HG03280 (cell line): Measurements from ENCODE around the gene TAF4.

Experiments used
- ATAC-seq: cut with Tn5 transposase; IDR thresholded peaks from one replicate; pipeline ENCODE4 v1.9.1; 2021; ENCODE audit warnings: mild to moderate bottlenecking, moderate library complexity; ENCODE audit not compliant: unreplicated experiment

Gene TAF4

GRCh38 chr20:62045529-62046285, 20.0 kb downstream of the TAF4 start:
- ATAC-seq: no peak

DNA sequence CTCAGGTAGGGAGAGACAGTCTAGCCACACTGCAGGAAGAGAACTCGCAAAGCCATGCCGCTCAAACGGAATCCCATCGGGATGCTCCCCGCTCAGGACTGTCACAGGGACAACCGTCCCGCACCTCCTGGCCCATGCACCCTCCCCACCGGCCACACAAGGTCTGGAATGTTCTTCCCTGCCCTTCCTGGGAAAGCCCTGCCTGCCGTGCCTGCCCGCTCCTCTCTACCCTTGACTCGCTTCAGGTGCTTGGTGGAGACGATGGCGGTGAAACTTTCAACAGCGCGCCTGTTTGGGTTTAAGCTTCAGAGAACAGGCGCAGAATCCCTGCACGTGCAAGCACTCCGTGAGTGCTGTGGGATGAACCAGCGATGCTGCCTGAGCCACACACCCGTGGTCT, 20.6 kb downstream of the TAF4 start:
- no peak for ATAC-seq

DNA sequence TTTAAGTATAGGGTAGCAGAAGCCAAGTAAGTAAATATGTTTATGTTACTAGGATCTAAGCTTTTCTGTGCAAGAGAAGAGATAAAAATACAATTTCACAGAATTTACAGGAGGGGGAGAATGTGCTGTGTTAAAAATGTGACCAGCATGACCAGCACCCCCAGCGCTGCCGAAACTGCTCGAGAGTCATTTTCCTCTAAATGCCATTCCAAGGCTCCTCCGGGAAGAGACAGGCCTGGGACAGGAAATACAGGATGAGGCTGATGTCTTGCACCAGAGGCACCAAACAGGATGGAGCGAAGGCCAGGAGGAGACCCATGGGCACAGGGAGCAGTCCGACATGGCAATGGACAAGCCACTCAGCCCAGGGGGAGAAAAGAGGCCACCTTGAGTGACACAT, 21.1 kb downstream of the TAF4 start:
- ATAC-seq: no peak

GRCh38 chr20:62043131-62043914, 22.4 kb downstream of the TAF4 start:
- ATAC-seq: no peak

DNA sequence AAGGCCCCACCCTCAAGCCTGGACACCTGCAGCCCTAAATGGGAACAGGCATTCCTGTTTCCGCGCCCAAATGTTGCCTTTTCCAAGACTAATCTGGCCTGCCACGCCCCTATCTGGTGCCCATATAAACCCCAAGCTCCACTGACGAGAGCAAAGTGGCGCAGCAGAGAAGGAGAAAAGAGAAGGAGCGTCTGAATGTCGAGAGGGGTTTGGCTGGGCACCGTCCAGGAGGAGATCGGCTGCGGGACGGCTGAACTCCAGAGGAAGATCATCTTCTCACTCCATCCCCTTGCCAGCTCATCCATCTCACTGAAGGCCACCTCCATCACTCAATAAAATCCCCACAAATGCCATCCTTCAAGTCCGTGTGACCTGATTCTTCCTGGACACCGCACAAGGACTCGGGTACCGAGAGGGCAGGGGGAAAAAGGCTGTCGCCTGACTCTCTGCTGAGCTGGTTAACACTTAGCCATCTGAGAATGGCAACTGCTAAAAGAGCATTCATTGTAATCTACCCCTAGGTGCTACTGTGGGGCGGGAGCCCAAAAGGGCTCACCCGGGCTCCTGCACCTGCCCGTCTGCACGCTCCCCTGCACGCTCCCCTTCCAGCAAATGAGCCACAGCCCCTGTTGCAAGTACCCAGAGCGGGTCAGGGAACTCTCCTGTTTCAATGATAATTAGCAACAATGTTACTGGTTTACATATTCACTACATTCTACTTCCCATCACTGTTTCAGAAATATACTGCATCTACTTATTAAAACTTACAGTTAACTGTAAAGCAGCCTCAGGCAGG, 23.5 kb downstream of the TAF4 start:
- no peak for ATAC-seq

GRCh38 chr20:62040933-62041332, 24.7 kb downstream of the TAF4 start:
- ATAC-seq: no peak

DNA sequence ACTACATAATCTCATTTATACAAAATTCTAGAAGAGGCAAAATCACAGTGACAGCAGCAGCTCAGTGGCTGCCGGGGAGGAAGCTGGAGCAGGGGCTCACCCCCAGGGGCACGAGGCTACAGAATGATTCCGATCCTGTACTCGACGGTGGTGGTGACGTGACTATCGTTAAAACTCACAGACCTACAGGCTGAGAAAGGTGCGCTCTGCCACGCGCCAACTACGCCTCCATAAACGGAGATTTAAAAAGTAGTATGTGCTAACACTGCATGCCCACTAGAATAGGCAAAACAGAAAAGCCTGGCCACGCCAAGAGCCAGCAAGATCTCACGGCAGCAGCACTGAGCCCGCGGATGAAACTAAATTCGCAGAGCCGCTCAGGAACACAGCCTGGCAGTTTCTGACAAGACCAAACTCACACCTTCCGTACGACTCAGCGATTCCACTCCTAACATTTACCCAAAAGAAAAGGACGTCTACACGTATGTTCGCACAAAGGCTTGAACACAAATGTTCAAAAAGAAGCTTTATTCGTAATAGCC, 25.2 kb downstream of the TAF4 start:
- no peak for ATAC-seq

GRCh38 chr20:62039738-62040137, 25.9 kb downstream of the TAF4 start:
- no peak for ATAC-seq

- no peak for ATAC-seq
Observed at GRCh38 chr20:62032609-62033368, 32.9 kb downstream of the TAF4 start.

- no peak for ATAC-seq
Observed at GRCh38 chr20:62031462-62032092, 34.1 kb downstream of the TAF4 start.

GRCh38 chr20:62030834-62031434, 34.7 kb downstream of the TAF4 start:
- ATAC-seq: no peak

GRCh38 chr20:62030357-62030756, 35.3 kb downstream of the TAF4 start:
- ATAC-seq: no peak

DNA sequence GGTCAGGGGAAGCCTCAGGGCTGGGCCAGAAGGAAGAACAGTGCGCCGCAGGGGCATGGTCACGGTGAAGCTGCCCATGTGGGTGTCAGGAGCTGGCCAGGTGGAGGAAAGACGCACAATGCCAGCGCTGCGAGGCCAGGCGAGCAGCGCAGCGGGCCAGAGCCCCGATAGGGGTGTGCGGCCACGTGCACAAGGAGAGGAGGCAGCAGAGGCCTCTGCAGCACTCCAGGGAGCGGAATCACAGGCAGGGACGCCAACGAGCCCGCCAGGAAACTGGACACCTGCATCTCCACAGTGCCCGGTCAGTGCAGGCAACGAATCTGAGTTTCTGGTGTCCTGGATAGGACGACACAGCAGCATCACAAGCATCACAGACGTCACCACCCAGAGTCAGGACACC, 35.7 kb downstream of the TAF4 start:
- no peak for ATAC-seq

DNA sequence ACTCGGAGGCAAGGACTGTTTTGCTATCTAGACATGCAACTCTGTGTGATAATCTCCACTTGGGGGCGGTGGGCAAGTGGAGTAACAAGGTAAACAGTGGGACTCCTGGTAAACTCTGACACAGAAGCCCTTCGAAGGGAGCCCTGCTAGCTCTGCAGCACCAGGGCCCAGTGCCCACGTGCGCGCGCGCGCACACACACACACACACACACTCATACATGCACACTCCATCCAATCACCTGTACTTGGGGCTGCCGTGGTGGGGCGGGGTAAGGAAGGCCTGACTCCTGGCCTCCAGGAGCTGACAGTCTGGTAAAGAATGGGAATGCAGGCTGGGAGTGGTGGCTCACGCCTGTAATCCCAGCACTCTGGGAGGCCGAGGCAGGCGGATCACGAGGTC, 36.4 kb downstream of the TAF4 start:
- ATAC-seq: no peak

DNA sequence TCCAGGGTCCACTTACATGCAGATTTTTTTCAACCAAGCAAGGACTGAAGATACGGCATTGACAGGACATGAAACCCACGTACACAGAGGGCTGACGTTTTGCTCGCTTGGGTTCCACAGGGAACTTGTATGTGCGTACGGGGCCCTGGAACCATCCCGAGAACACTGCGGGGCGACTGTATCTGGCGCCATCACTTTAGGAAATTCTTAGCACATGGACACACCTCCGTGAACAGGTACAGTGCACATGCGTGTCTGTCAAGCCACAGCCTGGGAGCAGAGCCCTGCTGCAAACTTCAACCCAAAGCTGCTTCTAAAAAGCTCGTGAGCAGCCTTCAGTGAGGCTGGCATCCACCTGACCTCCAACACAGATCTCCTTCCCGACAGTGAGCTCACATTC, 37.3 kb downstream of the TAF4 start:
- no peak for ATAC-seq

DNA sequence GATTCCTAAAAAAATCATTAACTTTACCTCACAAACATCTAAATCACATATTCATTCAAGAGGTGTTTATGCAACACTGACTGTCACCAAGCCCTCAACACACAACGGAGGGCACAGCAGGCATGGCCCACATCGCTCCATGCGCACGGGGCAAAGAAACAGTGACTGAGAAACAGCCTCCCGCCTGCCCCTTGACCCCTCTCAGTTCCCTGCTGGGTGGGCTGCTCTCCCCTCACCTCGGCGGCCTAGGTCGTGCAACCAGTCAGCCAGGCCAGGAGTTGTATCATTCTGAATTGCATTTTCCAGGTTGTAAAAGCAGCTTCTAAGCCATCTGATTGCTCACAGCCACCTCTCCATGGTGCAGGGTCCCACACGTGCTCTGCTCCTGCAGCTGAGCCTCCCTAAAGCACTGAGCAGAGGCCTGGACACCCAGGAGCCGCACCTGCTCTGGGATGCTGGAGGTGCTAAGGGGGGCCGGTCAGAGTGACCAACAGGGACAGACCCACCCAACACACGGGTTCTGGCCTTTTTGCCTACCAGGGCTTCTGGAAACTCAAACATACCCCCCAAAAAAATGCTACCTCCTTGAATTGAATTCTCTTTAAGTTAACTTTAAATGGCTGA, 37.9 kb downstream of the TAF4 start:
- ATAC-seq: no peak

DNA sequence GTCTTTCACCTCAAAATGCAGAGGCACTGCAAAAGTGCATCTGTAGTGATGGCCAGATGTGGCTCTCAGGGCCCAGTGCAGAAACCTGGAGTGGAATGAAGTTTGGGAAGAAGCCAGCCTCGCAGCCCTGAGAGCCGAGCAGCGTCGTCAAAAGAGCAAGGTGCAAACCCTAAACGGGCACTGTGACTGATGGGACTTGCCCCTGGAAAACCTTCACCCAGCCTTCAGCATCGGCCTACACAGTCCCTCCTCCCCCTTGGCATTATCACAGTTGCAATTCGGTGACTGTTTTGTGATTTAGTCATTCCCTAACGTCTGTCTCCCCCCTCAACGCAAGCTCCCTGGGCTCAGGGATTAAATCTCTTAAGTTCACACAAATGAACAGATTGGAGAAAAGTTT, 38.6 kb downstream of the TAF4 start:
- no peak for ATAC-seq

DNA sequence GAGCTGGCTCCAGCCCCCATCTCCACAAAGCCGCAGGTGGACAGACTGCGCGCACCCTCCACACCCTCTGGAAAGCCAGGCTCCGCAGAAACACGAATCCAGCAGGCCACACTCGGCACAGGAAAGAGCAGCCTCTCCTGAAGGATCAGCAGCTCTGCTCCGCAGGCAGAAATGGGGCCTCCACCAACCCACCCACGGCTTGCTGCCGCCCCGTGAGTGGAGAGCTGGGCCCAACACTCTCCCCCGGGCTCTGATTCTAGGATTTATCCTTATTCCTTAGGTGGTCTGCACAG, 39.2 kb downstream of the TAF4 start:
- no peak for ATAC-seq

DNA sequence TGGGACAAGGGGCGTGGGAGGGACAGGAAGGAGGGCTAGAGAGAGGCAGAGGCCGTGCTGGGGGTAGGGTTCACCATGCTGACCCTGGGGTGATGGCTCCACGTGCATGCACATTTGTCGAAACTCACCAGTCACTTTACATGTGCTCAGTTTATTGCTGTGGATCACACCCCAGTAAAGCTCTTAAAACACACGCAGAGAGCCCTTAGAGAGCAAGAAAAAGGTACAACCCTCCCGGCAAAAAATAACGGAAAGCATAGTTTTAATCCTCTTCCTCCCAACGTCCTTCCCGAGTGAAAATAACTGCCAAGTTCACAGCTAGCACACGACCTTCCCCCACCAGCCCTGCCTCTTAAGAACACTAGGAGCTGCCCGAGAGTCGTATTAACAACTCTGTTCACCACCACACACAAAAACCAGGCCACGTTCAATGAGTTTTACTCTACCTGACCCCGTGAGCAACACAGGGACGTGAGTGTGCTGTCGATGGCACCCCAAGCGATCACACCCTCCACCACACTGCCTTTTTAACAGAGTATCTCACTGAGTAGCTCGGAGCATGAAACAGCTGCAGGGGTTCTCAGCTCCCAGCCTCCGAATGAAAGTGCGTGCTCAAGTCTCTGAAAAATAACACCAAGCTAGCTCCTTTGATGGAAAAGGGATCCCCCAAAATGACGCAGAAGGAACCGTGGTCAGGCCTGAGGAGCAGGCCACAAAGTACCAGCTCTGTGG, 39.7 kb downstream of the TAF4 start:
- no peak for ATAC-seq
